MM.1S (cell line): ENCODE results near the gene E2F6.

ENCODE experiments used
- EZH2phosphoT487 ChIP-seq: fragments of 300-600 bp; sonication (generic); IDR thresholded peaks from 2 replicates; pipeline ENCODE4 v1.6.1; 2018; ENCODE audit warnings: antibody characterized with exemption, low read length
- TF ChIP-seq, protein P1 (sequence below): fragments of 300-600 bp; sonication (generic); IDR thresholded peaks from 2 replicates; pipeline ENCODE4 v1.5.1; 2016; ENCODE audit warnings: antibody characterized with exemption, low read length, mixed read lengths

DNA sequence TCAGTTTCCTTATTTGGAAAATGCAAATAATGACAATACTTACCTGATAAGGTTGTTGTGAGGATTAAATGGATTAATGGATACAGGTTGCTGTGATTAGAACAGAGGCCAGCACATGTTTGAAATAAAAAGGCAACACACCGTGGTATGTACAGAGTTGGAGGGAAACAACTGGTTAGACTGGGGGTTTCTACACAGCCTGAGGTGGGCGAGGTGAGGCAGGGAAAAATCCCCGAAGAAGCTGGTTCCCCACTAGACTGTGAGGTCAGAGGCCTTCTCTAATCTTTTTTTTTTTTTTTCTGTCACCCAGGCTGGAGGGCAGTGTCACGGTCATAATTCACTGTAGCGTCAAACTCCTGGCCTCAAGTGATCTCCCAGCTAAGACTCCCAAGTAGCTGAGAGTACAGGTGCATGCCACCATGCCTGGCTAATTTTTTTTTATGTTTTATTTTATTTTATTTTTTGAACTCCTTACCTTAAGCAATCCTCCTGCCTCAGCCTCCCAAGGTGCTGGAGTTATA lies 1.2 kb upstream of the E2F6 start:
- TF ChIP-seq, protein P1, sequence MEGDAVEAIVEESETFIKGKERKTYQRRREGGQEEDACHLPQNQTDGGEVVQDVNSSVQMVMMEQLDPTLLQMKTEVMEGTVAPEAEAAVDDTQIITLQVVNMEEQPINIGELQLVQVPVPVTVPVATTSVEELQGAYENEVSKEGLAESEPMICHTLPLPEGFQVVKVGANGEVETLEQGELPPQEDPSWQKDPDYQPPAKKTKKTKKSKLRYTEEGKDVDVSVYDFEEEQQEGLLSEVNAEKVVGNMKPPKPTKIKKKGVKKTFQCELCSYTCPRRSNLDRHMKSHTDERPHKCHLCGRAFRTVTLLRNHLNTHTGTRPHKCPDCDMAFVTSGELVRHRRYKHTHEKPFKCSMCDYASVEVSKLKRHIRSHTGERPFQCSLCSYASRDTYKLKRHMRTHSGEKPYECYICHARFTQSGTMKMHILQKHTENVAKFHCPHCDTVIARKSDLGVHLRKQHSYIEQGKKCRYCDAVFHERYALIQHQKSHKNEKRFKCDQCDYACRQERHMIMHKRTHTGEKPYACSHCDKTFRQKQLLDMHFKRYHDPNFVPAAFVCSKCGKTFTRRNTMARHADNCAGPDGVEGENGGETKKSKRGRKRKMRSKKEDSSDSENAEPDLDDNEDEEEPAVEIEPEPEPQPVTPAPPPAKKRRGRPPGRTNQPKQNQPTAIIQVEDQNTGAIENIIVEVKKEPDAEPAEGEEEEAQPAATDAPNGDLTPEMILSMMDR: no peak
- no peak for TF ChIP-seq EZH2phosphoT487
